HCT116 (cell line): ENCODE measurements around the gene PLK5. TPM values are rescaled to one million over a fixed set of nuclear protein-coding genes. Genes with fewer than 3 reads are reported as not detected.

Experiments used
- ATAC-seq: fragments of 200-7000 bp; cut with Tn5 transposase; 2 replicates; pipeline ENCODE4 v1.9.1; 2020; ENCODE audit warnings: mild to moderate bottlenecking, moderate library complexity
- BruUV-seq: library from RNA; stranded (reverse); fragments of 400-500 nt; replicated peaks from 2 replicates; lab custom pipeline; 2021; lab: Mats Ljungman, UMichigan
- CTCF ChIA-PET: fragments of 300-600 bp; sonication (Branson Sonifier 250); formaldehyde crosslinking; loops from one replicate; lab custom pipeline; 2021; ENCODE audit warnings: antibody characterized with exemption; lab: Charles Lee
- POLR2A ChIA-PET: fragments of 300-600, 350-600 bp; sonication (Branson Sonifier 250); formaldehyde crosslinking; loops from one replicate; lab custom pipeline; 2021; ENCODE audit warnings: antibody characterized with exemption; lab: Charles Lee
- RAD21 ChIA-PET, 2 experiments: fragments of 300-600 bp; sonication (Branson Sonifier 250); formaldehyde crosslinking; loops; one replicate each; lab custom pipeline; 2023; ENCODE audit warnings: low total read pairs in 2 of 2; ENCODE audit not compliant: uncharacterized antibody in 2 of 2, unreplicated experiment in 2 of 2, low non-redundant PET in 1 of 2; lab: Charles Lee
- DNase-seq: peaks from one replicate; pipeline ENCODE4 v3.0.0-alpha.2; 2010; ENCODE audit warnings: low read depth, low spot score
- H2AFZ ChIP-seq: fragments of 200-600 bp; shearing (Covaris generic), sonication (generic); 2 replicates; pipeline ENCODE4 v1.6.1; 2017; ENCODE audit warnings: low read depth, mixed run types, mixed read lengths, antibody characterized with exemption, low read length; ENCODE audit not compliant: poor library complexity, severe bottlenecking
- H3K27ac ChIP-seq: 2 replicates; pipeline ENCODE4 v1.5.1; 2012; ENCODE audit warnings: low read depth, low read length
- H3K27me3 ChIP-seq: fragments of 200-600 bp; sonication (generic); 2 replicates; pipeline ENCODE4 v1.6.1; 2016; ENCODE audit warnings: mixed run types, low read length, mixed read lengths; ENCODE audit not compliant: insufficient read depth
- H3K36me3 ChIP-seq, 2 experiments: fragments of 200-500 bp in 1 of 2; fragments of 200-600 bp in 1 of 2; sonication (Bioruptor generic) in 1 of 2; sonication (generic) in 1 of 2; 2 replicates each; pipeline versions ENCODE4 v1.5.1 to v1.6.1; 2014 to 2016; ENCODE audit warnings: low read length in 2 of 2, inconsistent platforms in 1 of 2, mixed read lengths in 1 of 2, mixed run types in 1 of 2; ENCODE audit not compliant: insufficient read depth in 2 of 2, control insufficient read depth in 1 of 2
- H3K4me1 ChIP-seq, 2 experiments: fragments of 200-600 bp in 1 of 2; sonication (generic) in 1 of 2; 2 replicates each; pipeline versions ENCODE4 v1.5.1 to v1.6.1; 2012 to 2017; ENCODE audit warnings: low read length in 2 of 2, inconsistent platforms in 1 of 2, mild to moderate bottlenecking in 1 of 2, mixed read lengths in 1 of 2, mixed run types in 1 of 2, moderate library complexity in 1 of 2; ENCODE audit not compliant: insufficient read depth in 2 of 2, control insufficient read depth in 1 of 2
- H3K4me2 ChIP-seq: fragments of 200-600 bp; sonication (generic); 2 replicates; pipeline ENCODE4 v1.6.1; 2017; ENCODE audit warnings: mixed run types, low read length, mixed read lengths
- H3K4me3 ChIP-seq, 2 experiments: fragments of 200-600 bp in 1 of 2; sonication (generic) in 1 of 2; replicated peaks in 1 of 2; 2 replicates each; pipeline ENCODE4 v1.5.1; 2011 to 2016; ENCODE audit warnings: low read length in 2 of 2, control low read depth in 1 of 2, low read depth in 1 of 2, mild to moderate bottlenecking in 1 of 2, mixed read lengths in 1 of 2, mixed run types in 1 of 2
- H3K79me2 ChIP-seq: fragments of 200-600 bp; sonication (generic); 2 replicates; pipeline ENCODE4 v1.6.1; 2017; ENCODE audit warnings: mild to moderate bottlenecking, mixed run types, low read length, moderate library complexity, mixed read lengths; ENCODE audit not compliant: insufficient read depth
- H3K9ac ChIP-seq: fragments of 200-600 bp; sonication (generic); 2 replicates; pipeline ENCODE4 v1.6.1; 2016; ENCODE audit warnings: low read length, mixed read lengths
- H3K9me2 ChIP-seq: fragments of 200-600 bp; sonication (generic), shearing (Covaris generic); 2 replicates; pipeline ENCODE4 v1.6.1; 2017; ENCODE audit warnings: mixed run types, mild to moderate bottlenecking, moderate library complexity; ENCODE audit not compliant: insufficient read depth
- H3K9me3 ChIP-seq, 2 experiments: fragments of 200-500 bp in 1 of 2; fragments of 200-600 bp in 1 of 2; sonication (Bioruptor generic) in 1 of 2; sonication (generic) in 1 of 2; 2 replicates each; pipeline ENCODE4 v1.6.1; 2014 to 2017; ENCODE audit warnings: low read length in 2 of 2, mixed read lengths in 2 of 2, inconsistent platforms in 1 of 2, low read depth in 1 of 2, mild to moderate bottlenecking in 1 of 2, mixed run types in 1 of 2, moderate library complexity in 1 of 2; ENCODE audit not compliant: control insufficient read depth in 1 of 2, insufficient read depth in 1 of 2
- H4K20me1 ChIP-seq: fragments of 200-600 bp; sonication (generic), shearing (Covaris generic); 2 replicates; pipeline ENCODE4 v1.6.1; 2017; ENCODE audit warnings: mixed run types, mild to moderate bottlenecking, moderate library complexity; ENCODE audit not compliant: insufficient read depth
- CTCF ChIP-seq, 3 experiments: fragments of 200-600 bp in 1 of 3; sonication (generic) in 1 of 3; IDR thresholded peaks in 2 of 3; conservative IDR thresholded peaks in 1 of 3; 2 replicates each; pipeline ENCODE4 v1.5.1; 2012 to 2017; ENCODE audit warnings: low read depth in 2 of 3, low read length in 2 of 3, antibody characterized with exemption in 1 of 3, borderline replicate concordance in 1 of 3, control low read depth in 1 of 3, mild to moderate bottlenecking in 1 of 3, mixed read lengths in 1 of 3, mixed run types in 1 of 3, moderate library complexity in 1 of 3; ENCODE audit not compliant: insufficient read depth in 1 of 3
- EGR1 ChIP-seq: IDR thresholded peaks from 2 replicates; pipeline ENCODE4 v1.6.1; 2012; ENCODE audit warnings: low read depth
- ELF1 ChIP-seq: IDR thresholded peaks from 2 replicates; pipeline ENCODE4 v1.6.1; 2012; ENCODE audit warnings: low read depth, borderline replicate concordance
- EZH2 ChIP-seq: fragments of 200-600 bp; sonication (generic); IDR thresholded peaks from 2 replicates; pipeline ENCODE4 v1.6.1; 2017; ENCODE audit warnings: antibody characterized with exemption, mixed run types
- JUND ChIP-seq: IDR thresholded peaks from 2 replicates; pipeline ENCODE4 v1.6.1; 2012
- POLR2A ChIP-seq: IDR thresholded peaks from 2 replicates; pipeline ENCODE4 v1.7.0; 2011; ENCODE audit warnings: borderline replicate concordance; ENCODE audit not compliant: insufficient read depth, insufficient read length; ENCODE audit errors: extremely low read depth
- POLR2AphosphoS5 ChIP-seq: IDR thresholded peaks from 2 replicates; pipeline ENCODE4 v1.6.1; 2011; ENCODE audit warnings: mild to moderate bottlenecking, low read depth, low read length, moderate library complexity
- RAD21 ChIP-seq: IDR thresholded peaks from 2 replicates; pipeline ENCODE4 v1.6.1; 2012; ENCODE audit warnings: low read depth, mild to moderate bottlenecking
- REST ChIP-seq: IDR thresholded peaks from 2 replicates; pipeline ENCODE4 v1.6.1; 2012; ENCODE audit warnings: low read depth
- SIN3A ChIP-seq: IDR thresholded peaks from 2 replicates; pipeline ENCODE4 v1.6.1; 2012; ENCODE audit warnings: low read depth
- SP1 ChIP-seq: IDR thresholded peaks from 2 replicates; pipeline ENCODE4 v1.6.1; 2012; ENCODE audit warnings: low read depth
- SRF ChIP-seq: IDR thresholded peaks from 2 replicates; pipeline ENCODE4 v1.6.1; 2012; ENCODE audit warnings: low read depth
- TCF7L2 ChIP-seq: IDR thresholded peaks from 2 replicates; pipeline ENCODE4 v1.7.0; 2011; ENCODE audit warnings: borderline replicate concordance, inconsistent platforms; ENCODE audit not compliant: insufficient read depth, insufficient read length; ENCODE audit errors: extremely low read depth
- YY1 ChIP-seq: IDR thresholded peaks from 2 replicates; pipeline ENCODE4 v1.6.1; 2011; ENCODE audit warnings: low read length, low read depth, moderate library complexity, mild to moderate bottlenecking; ENCODE audit not compliant: insufficient replicate concordance; ENCODE audit errors: extremely low read depth
- intact Hi-C: fragments of 100-400 bp; cut with micrococcal nuclease; formaldehyde crosslinking; loops from 2 replicates; pipeline ENCODE4 v1.10.0; 2022
- total RNA-seq: library from RNA; stranded (reverse); gene quantifications from one replicate; pipeline ENCODE4 v1.2.1, GENCODE V29; 2021; ENCODE audit not compliant: unreplicated experiment
- TF ChIP-seq, protein P1 (sequence below): IDR thresholded peaks from 2 replicates; pipeline ENCODE4 v1.6.1; 2012
- TF ChIP-seq, protein P2 (sequence below): IDR thresholded peaks from 2 replicates; pipeline ENCODE4 v1.6.1; 2011; ENCODE audit warnings: mild to moderate bottlenecking, low read length, moderate library complexity; ENCODE audit not compliant: insufficient replicate concordance; ENCODE audit errors: extremely low read depth

The PLK5 gene
- total RNA-seq, 1 experiment from 2014 or later: not detected

GRCh38 chr19:1497578-1498235 lies 26.2 kb upstream of the PLK5 start:
- no TSS peak for BruUV-seq

More at GRCh38 chr19:1497578-1498235, 26.2 kb upstream of the PLK5 start:
- no peak overlapping the region for H3K4me2 ChIP-seq
- peaks cover 5 to 19% of the 10 kb centered on the region in 2 experiments; a peak in 3 of 4 replicates for H3K4me1 ChIP-seq
- H3K9ac ChIP-seq: no peak overlapping the region
- ChIA-PET POLR2A (no interaction called here), RAD21 (no interaction called here)
- DNase-seq (no peak), ATAC-seq (no peak)
- H4K20me1 ChIP-seq: no peaks in the 10 kb centered on the region
- H3K9me3 ChIP-seq: no peaks in the 10 kb centered on the region
- intact Hi-C loops: no loop called here
- no peaks in the 10 kb centered on the region; the same call in 1 of the 2 replicates for H3K79me2 ChIP-seq
- no peaks in the 10 kb centered on the region for H3K36me3 ChIP-seq
- no peaks in the 10 kb centered on the region for H3K9me2 ChIP-seq
- no peaks in the 10 kb centered on the region for H3K27me3 ChIP-seq
- H3K4me3 ChIP-seq: no peak overlapping the region
- no peak for TF ChIP-seq TCF7L2
- TF ChIP-seq SIN3A: no peak
- no peak for TF ChIP-seq SRF
- no peak for TF ChIP-seq RAD21
- TF ChIP-seq CTCF (IDR thresholded peaks at IDR 0.05 in 2 of 3, conservative IDR thresholded peaks at IDR 0.05 in 1 of 3; ENCODE audit: borderline replicate concordance in 1 of 3, insufficient read depth in 1 of 3, low read depth in 2 of 3, low read length in 2 of 3): no peak
- no peak for TF ChIP-seq JUND
- no peak for TF ChIP-seq POLR2AphosphoS5
- TF ChIP-seq YY1: no peak
- TF ChIP-seq, protein P1, sequence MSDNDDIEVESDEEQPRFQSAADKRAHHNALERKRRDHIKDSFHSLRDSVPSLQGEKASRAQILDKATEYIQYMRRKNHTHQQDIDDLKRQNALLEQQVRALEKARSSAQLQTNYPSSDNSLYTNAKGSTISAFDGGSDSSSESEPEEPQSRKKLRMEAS: no peak
- no peak for TF ChIP-seq REST
- TF ChIP-seq EZH2: no peak
- no peak for TF ChIP-seq EGR1
- TF ChIP-seq ELF1: no peak
- TF ChIP-seq, protein P2, sequence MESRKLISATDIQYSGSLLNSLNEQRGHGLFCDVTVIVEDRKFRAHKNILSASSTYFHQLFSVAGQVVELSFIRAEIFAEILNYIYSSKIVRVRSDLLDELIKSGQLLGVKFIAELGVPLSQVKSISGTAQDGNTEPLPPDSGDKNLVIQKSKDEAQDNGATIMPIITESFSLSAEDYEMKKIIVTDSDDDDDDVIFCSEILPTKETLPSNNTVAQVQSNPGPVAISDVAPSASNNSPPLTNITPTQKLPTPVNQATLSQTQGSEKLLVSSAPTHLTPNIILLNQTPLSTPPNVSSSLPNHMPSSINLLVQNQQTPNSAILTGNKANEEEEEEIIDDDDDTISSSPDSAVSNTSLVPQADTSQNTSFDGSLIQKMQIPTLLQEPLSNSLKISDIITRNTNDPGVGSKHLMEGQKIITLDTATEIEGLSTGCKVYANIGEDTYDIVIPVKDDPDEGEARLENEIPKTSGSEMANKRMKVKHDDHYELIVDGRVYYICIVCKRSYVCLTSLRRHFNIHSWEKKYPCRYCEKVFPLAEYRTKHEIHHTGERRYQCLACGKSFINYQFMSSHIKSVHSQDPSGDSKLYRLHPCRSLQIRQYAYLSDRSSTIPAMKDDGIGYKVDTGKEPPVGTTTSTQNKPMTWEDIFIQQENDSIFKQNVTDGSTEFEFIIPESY: no peak
- no peak for TF ChIP-seq POLR2A
- TF ChIP-seq SP1: no peak
- TF ChIP-seq, all 23 proteins: peak for 0
- Histone ChIP-seq H3K27ac (no peak overlapping the region), H2AFZ (no peak overlapping the region)
- CTCF ChIA-PET: no interaction called here
